Measurements from ENCODE around the gene ARID1B.

- TF ChIP-seq CTCF (IDR thresholded peaks at IDR 0.05 in 8 of 11, conservative IDR thresholded peaks at IDR 0.05 in 3 of 11): no peak
- no peak for TF ChIP-seq POLR2AphosphoS5 (IDR thresholded peaks at IDR 0.05)
These were observed 409.6 kb downstream of the ARID1B start for GRCh38 chr6:157186785-157187181.
